ENCODE measurements around the gene CHCHD10. TPM values are rescaled to one million over a fixed set of nuclear protein-coding genes. Genes with fewer than 3 reads are reported as not detected.

Gene CHCHD10
- total RNA-seq = 2.2 and 3.1 TPM in 2 replicates

GRCh38 chr22:23767673-23768548 lies at the start of gene CHCHD10:
CHCHD10 (minus strand) TSS chr22:23767972; CDS start chr22:23767874, 98 bp downstream.

GRCh38 chr22:23786752-23787599 lies 19.2 kb upstream of the CHCHD10 start, which contains the start of gene SMARCB1:
SMARCB1 (plus strand) TSS chr22:23786966; CDS start chr22:23787170, 204 bp downstream.

GRCh38 chr22:23772649-23773473 lies 5.1 kb upstream of the CHCHD10 start, which contains the start of gene MMP11:
MMP11 (plus strand) TSS chr22:23772849; CDS start chr22:23772871, 22 bp downstream.

GRCh38 chr22:23762842-23763578 lies 4.8 kb downstream of the CHCHD10 start, which contains the start of gene C22orf15:
C22orf15 (plus strand) TSS chr22:23762990; CDS start chr22:23763307, 317 bp downstream.

DNA sequence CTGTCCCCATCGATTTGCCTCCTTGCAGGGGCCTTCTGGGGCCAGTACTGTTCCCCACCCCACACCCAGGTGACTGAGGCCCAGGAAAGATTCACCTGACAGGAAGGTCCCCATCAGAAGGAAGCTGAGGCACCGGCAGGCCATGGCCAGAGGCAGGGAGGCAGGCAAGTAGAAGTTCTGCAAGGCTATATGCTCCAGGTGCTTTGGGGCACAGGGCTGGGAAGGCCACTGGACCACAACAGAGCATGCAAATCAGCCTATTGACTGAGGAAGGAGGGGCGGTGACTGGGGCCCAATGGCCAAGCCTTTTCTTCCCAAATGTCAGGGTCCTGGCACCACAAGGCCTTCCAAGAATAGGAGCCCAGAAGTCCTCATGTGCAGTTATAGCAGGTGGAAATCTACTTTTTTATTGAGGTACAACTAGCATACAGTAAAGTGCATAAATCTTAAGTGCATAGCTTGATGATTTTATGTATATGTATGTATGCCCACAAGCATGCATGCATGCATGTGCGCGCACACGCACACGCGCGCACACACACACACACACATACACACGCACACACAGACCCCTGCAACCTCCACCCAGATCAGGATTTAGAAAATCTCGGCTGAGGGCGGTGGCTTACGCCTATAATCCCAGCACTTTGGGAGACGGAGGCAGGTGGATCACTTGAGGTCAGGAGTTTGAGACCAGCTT lies 13.4 kb downstream of the CHCHD10 start, which contains the start of gene VPREB3:
VPREB3 (minus strand) TSS at position 206 of the 700 bp plus-strand sequence; CDS start at position 144, 62 bp downstream.

GRCh38 chr22:23750714-23751440 lies 16.9 kb downstream of the CHCHD10 start, which contains the start of gene ZNF70:
ZNF70 (minus strand) TSS chr22:23751112; CDS start chr22:23745140, 5,972 bp downstream.

Other genes with a start within 250 kb of the CHCHD10 start
- not detected in 2 replicates for gene IGLL1, start 187.7 kb downstream of the CHCHD10 start, total RNA-seq
- gene DRICH1, start 135.7 kb downstream of the CHCHD10 start, total RNA-seq = not detected in 2 replicates
- gene RGL4, start 77.0 kb downstream of the CHCHD10 start, total RNA-seq = not detected in 2 replicates
- gene ZNF70, start 16.9 kb downstream of the CHCHD10 start, total RNA-seq = 7.4 and 12.3 TPM in 2 replicates
- not detected in 2 replicates for gene VPREB3, start 13.5 kb downstream of the CHCHD10 start, total RNA-seq
- gene C22orf15, start 5.0 kb downstream of the CHCHD10 start, total RNA-seq = 0.44 and 0.86 TPM in 2 replicates
- gene MMP11, start 4.9 kb upstream of the CHCHD10 start, total RNA-seq = 32.8 and 35.7 TPM in 2 replicates
- gene SMARCB1, start 19.0 kb upstream of the CHCHD10 start, total RNA-seq = 94.8 and 101 TPM in 2 replicates
- gene DERL3, start 71.0 kb upstream of the CHCHD10 start, total RNA-seq = 0.43 and 9.0 TPM in 2 replicates
- 11.4 and 15.9 TPM in 2 replicates for gene SLC2A11, start 89.9 kb upstream of the CHCHD10 start, total RNA-seq
- 102 and 150 TPM in 2 replicates for gene MIF, start 126.4 kb upstream of the CHCHD10 start, total RNA-seq
- gene GSTT2B, start 193.2 kb upstream of the CHCHD10 start, total RNA-seq = 9.3 and 12.3 TPM in 2 replicates
- 1.0 and 1.1 TPM in 2 replicates for gene DDTL, start 198.9 kb upstream of the CHCHD10 start, total RNA-seq
- gene DDT, start 206.5 kb upstream of the CHCHD10 start, total RNA-seq = 46.6 and 69.7 TPM in 2 replicates
- 0.22 and 1.4 TPM in 2 replicates for gene GSTT2, start 212.2 kb upstream of the CHCHD10 start, total RNA-seq
- gene GSTT4, start 237.5 kb upstream of the CHCHD10 start, total RNA-seq = not detected in 2 replicates
- 31.3 and 54.1 TPM in 2 replicates for gene CABIN1, start 243.3 kb upstream of the CHCHD10 start, total RNA-seq

All from placental pericyte (primary cell).